ENCODE data around the gene RASA3.

The RASA3 gene

GRCh38 chr13:113928685-113929627, 203.5 kb downstream of the RASA3 start:
- DNase-seq: no peak

All from activated gamma-delta T cell treated with Interleukin-2 at 50 U/mL for 16 hours (primary cell).